Measurements from ENCODE around the gene SRC. TPM values are rescaled to one million over a fixed set of nuclear protein-coding genes. Genes with fewer than 3 reads are reported as not detected.

The SRC gene
- polyA plus RNA-seq, 1 donor, result 16.6 TPM

DNA sequence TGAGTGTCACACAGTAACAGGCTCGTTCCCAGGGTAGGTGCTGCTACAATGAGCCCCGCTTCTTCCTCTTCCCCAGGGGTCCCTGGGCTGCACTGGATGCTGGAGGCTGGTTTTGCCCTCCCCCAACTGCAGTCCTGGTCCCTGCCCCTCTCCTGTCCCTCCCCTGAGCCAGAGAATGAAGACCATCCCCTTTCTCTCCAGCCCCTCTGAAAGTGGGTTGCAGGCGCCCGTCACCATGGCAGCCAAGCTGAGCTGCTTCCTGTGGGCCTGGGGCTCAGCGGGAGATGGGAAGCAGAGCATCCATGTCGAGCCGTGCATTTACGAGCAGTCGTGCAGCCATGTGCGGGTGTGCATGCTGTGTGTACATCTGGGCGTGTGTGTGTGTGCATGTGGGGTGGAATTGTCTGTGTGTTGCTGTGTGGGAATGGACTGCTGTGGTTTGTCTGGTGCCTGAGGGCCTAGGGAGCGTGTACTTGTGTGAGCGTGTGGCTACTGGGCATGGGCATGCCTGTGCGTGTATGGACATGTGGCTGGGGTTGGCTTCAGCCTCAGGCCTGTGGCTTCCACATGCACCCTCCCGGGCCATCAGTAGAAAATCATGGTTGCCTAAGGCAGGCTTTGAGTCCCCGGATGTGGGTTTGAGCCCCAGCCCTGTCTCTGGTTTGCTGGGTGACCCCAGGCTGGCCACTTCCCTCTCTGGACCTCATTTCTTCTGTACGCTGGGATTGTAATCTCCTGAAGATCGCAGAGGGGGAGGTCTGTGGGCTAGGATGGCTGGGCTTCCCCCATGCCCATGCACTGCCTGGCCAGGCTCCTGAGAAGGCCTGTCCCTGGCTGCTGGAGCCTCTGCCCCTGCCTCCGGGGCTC lies 48.8 kb downstream of the SRC start:
- DNase-seq (ENCODE audit: low read depth), result no peak

DNA sequence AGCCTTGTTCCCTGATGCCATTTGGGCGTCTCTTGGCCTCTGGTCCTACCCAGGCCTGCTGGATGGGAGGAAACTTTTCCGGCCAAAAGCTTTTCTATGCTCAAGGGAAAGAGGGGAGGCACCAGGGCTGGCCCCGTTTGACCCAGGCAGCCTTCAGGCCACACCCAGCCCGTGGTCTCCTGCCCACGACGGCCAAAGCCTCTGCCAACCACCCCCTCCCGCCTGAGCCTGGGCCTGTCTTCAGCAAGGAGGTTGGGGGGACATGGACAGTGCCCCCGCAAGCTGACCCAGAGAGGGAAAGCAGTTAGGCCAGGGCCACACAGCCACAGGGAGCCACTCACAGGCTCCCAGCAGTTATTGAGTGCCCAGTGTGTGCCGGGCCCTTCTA lies 49.5 kb downstream of the SRC start:
- DNase-seq (ENCODE audit: low read depth), result no peak

DNA sequence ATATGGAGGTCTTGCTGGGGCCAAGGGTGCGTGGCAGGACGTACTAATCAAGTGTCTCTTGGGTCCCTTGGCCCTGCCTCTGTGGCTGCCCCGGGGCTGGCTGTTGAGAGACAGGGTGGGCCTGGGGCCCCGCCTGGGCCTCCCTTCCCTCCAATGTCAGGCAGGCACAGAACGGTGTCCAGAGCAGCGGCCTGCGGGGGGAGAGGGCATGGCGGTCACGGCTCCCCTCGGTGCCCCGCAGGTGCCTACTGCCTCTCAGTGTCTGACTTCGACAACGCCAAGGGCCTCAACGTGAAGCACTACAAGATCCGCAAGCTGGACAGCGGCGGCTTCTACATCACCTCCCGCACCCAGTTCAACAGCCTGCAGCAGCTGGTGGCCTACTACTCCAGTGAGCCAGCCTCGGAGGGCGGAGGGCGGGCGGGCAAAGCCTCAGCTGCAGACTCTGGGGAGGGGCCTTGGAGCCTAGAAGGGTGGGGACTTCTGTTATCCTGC lies 50.0 kb downstream of the SRC start:
- no peak for DNase-seq (ENCODE audit: low read depth)

DNA sequence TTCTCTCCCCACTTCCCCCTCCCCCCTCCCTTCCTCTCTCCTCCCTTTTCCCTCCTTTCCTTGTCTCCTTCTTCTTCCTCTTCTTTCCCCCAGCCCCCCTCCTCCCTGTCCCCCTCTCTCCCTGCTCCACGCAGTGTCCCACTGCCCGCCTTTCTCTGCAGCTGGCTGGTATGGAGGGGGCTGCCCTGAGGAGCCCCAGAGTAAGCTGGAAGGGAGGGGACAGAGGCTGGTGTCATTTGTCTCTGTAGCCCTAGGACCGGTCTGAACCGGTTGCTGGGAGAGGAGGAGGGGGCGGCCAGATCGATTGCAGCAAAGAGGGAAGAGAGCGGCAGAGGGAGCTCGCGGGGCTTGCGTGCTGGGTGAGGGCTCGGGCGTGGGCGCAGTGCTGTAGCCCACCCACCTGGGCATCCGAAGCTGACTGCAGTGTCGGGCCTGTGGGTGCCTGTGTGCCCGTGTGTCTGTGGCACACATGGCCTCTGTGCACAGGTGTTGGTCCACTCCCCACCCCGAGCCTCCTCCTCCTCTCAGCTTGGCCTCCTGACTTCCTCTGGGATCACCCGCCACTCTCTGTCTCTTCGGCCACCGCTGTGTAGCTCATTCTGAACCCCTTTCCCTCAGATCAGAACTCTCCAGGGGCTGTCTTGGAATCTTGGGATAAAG lies 50.6 kb downstream of the SRC start:
- DNase-seq (ENCODE audit: low read depth), result no peak

DNA sequence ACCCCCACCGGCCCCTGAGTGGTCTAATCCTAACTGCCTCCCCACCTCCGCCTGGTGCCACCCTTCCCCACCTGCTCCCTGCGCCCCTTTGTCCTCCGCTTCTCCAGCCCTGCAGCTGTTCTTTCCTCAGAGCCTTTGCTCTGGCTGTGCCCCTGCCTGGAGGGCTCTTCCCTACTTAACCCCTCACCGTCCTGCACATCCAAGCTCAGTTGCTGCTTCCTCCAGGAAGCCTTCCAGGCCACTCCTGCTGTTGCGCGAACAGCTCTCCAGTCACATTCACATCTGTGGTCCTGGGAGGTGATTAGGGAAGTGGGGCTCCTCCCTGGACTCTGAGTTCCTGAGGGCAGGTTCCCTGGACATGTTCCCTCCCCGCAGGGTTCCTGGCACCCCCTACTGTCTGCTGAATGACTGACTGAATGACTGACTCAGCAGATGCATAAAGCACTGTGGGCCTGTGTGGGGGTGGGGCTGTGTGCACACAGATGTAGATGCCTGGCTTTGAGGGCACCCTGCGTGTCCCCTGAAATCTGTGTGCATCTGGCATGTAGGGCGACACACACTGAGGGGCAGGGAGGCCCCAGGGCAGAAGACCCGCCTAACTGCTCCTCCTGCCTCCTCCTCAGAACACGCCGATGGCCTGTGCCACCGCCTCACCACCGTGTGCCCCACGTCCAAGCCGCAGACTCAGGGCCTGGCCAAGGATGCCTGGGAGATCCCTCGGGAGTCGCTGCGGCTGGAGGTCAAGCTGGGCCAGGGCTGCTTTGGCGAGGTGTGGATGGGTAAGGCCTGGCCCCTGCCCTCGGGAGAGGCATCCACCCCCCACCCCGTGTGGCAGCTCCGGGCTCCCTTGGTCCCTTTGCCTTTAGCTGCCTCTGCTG lies 51.4 kb downstream of the SRC start:
- no peak for DNase-seq (ENCODE audit: low read depth)

DNA sequence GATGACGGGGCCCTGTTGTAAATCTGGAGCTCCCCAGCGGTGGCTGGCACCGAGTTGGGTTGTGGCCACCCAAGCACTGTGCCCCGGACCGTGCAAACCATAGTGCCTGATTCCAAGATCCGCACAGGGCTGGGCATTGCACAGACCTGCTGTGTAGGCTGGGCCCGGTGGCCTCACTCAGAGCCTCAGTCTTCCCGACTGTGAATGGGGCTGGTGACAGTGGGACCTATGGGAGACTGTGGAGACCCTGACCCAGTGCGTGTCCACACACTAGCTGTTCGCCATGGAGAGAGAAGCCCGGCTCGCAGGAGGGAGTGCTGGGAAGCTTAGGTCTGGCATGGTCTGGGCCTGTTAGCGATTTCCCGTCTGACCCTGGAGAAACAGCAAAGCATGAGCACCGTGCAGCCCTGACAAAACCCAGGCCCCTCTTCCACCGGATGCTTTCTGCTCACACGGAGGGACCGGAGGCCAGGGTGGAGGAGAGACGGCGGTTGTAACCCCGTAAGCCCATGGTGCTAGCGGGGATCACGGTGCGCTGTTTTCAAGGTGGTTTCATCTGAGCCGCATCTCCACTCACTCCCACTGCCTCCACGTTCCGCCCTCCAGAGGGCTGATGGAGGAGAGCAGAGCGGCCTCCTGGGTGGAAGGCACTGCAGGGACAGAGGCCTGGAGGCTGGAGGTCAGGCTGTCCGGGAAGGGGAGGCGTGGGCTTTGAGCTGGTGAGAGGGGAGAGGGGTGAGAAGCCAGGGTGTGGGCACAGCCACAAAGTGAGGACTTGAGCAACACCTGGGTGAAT lies 52.2 kb downstream of the SRC start:
- DNase-seq (ENCODE audit: low read depth), result no peak

DNA sequence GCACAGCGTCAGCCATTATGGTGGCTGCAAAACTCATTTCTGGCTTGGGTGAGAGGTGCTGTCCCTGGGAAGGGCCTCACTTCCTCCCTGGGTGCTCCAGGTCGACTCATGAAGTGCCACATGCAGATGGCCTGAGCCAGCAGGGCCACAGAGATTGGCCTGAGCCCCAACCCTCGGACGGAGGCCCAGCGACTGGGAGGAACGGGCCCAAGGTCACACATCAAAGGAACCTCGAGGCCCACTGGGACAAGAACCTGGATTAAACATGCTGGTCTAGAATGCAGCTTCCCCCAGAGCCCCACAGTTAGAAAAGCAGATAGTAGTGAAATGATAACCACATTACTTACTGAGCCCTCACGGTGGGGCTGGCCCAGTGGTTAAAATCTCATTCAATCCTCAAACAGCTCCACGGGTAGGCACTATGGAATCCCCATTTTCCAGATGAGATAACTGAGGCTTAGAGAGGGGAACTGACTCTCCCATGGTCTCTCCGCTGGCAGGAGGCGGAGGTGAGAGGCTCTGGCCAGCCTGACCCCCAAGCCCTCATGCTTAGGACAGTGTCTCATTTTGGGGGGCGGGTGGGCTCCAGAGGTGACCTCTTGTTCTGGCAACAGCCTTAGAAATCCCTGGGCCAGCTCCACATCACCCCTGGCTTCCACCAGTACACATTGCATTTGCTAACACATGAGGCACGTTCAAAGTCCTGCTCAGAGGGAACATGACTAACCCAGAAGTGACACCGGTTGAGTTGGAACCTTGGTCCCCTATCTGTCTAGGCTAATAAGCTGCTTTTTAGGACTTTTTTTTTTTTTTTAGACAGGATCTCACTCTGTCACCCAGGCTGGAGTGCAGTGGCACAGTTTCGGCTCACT lies 53.0 kb downstream of the SRC start:
- no peak for DNase-seq (ENCODE audit: low read depth)

DNA sequence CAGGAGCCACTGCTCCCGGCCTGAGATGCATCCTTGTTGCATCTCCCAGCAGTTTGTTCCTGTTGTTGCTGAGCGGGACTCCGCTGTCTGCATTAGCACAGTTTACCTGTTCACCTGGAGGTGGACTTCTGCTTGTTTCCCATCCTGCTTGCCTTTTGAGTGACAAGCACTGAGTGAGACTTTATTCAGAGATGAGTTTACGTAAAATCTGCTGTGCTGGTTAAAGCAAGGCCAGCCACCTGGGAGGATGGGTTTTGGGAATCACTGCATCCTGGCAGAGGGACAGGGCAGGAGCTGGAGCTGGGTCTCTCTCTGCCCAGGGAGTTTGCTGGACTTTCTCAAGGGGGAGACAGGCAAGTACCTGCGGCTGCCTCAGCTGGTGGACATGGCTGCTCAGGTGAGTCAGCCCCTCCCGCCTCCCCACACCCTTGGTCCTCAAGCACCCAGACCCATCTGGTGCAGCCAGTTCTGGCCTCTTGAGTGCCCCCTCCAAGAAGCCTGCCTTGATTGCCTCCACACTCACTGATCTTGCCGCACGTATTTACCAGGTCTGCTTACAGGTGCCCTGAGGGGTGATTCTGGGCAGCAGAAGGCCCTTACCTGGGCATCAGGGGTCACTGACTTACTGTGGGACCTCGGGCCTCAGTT lies 55.5 kb downstream of the SRC start:
- no peak for DNase-seq (ENCODE audit: low read depth)

DNA sequence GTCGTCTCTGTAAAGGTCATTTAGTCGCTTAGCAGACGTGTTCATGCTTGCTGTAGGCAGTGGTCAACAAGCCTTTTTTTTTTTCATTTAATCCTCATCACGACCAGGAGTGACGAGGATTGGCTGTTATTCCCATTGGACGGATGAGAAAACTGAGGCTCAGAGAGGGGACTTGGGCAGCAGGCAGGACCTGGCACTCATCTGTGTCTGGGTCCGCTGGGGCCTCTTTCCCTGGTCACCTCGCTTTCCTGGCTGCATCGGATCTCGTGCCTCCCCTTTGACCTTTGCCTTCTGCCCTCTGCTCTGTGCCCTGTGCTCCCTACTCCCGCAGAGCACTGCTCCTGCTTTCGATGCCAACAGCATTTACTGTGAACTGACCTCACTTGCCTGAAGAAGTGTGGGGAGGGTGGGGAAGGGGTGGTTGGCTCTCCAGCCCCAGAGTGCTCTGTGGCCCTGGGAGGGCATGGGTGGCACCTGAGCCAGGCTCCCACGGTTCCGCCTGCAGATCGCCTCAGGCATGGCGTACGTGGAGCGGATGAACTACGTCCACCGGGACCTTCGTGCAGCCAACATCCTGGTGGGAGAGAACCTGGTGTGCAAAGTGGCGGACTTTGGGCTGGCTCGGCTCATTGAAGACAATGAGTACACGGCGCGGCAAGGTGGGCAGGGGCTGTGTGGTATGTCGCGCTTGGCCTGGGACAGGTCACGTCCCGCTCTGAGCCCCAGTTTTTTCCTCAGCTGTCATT lies 56.2 kb downstream of the SRC start:
- no peak for DNase-seq (ENCODE audit: low read depth)

DNA sequence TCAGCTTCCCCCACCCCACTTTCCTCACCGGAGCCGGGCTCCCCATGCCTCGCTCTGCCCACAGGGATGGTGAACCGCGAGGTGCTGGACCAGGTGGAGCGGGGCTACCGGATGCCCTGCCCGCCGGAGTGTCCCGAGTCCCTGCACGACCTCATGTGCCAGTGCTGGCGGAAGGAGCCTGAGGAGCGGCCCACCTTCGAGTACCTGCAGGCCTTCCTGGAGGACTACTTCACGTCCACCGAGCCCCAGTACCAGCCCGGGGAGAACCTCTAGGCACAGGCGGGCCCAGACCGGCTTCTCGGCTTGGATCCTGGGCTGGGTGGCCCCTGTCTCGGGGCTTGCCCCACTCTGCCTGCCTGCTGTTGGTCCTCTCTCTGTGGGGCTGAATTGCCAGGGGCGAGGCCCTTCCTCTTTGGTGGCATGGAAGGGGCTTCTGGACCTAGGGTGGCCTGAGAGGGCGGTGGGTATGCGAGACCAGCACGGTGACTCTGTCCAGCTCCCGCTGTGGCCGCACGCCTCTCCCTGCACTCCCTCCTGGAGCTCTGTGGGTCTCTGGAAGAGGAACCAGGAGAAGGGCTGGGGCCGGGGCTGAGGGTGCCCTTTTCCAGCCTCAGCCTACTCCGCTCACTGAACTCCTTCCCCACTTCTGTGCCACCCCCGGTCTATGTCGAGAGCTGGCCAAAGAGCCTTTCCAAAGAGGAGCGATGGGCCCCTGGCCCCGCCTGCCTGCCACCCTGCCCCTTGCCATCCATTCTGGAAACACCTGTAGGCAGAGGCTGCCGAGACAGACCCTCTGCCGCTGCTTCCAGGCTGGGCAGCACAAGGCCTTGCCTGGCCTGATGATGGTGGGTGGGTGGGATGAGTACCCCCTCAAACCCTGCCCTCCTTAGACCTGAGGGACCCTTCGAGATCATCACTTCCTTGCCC lies 57.4 kb downstream of the SRC start:
- no peak for DNase-seq (ENCODE audit: low read depth)

DNA sequence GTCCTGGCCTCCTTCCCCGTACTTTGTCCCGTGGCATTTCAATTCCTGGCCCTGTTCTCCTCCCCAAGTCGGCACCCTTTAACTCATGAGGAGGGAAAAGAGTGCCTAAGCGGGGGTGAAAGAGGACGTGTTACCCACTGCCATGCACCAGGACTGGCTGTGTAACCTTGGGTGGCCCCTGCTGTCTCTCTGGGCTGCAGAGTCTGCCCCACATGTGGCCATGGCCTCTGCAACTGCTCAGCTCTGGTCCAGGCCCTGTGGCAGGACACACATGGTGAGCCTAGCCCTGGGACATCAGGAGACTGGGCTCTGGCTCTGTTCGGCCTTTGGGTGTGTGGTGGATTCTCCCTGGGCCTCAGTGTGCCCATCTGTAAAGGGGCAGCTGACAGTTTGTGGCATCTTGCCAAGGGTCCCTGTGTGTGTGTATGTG lies 58.5 kb downstream of the SRC start:
- no peak for DNase-seq (ENCODE audit: low read depth)

DNA sequence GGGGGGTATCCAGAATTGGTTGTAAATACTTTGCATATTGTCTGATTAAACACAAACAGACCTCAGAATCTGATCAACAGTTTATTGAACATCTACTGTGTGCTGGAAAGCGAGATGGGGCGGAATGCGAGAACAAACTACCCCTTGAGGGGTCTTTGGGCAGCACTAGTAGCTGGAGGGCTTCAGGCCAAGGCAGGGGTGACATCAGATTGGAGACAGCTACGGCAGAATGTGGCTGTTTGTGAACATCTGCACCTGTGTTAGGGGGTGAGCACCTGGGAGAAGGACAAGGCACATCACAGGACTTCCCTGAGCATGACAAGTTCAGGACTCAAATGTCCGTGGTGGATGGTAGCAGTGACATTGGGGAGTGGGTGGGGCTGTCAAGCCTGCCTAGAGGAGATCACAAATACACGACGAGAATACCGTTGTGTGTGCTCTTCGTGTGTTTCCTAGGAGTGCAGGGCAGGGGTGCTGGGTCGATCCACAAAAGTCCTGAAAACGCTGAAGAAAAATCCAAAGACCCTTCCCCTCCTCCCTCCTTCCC lies 59.5 kb downstream of the SRC start:
- no peak for DNase-seq (ENCODE audit: low read depth)

DNA sequence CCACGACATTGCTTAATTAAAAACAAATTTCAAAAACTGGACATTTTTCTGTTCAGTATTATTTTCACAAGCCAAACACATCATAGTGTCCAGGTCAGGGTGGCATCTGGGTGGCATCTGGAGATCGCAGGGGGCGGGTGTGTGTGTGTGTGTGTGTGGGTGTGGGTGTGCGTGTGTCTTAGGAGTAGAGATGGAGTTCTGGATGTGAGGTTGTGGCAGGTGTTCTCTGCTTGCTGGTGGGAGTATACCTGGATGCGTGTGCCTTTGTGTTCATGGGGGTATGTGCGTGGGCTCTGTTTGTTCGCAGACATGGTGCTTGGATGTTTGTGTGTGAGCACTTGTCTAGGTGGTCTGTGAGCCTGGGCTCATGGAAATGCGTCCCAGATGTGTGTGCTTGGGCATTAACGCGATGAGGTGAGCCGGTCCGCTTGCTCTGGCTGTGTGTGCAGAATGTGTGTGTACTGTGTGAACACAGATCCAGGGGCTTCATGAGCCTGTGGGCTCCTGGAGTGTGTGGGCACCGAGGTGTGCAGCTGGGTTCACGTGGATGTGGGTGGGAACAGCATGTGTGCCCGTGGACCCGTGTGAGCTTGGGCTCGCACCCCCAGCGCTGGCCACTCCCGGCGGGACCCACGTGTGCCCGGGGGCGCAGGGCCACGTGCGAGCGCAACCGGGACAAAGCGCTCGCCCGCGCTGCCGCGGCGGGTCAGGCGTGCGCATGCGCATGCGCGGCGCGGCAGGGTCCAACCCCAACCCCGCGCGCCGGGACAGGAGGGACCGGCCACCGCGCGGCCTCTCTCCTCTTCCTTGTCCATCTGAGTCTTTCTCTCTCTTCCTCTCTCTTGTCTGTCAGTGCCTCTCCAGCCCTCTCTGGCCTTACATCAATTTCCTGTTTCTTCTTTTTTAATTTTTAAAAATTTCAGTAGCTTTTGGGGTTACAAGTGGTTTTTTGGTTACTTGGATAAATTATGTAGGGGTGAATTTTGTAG lies 60.4 kb downstream of the SRC start:
- DNase-seq (ENCODE audit: low read depth), result no peak

DNA sequence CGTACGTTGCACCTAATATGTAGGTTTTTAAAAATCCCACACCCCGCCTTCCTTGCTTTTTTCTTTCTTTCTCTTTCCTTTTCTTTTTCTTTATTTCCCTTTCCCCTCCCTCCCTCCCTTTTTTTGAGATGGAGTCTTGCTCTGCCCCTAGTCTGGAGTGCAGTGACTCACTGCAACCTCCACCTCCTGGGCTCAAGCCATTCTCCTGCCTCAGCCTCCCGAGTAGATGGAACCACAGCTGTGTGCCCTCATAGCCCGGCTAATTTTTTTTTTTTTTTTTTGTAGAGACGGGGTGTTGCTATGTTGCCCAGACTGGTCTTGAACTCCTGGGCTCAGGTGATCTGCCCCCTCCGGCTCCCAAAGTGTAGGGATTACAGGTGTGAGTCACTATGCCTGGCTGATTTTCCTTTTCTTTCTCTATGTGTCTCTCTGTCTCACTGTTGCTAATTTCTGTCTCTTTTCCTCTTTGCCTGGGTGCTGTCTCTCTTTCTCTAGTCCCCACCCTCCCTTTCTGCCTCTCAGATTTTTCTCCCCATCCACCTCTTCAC lies 61.2 kb downstream of the SRC start:
- no peak for DNase-seq (ENCODE audit: low read depth)

DNA sequence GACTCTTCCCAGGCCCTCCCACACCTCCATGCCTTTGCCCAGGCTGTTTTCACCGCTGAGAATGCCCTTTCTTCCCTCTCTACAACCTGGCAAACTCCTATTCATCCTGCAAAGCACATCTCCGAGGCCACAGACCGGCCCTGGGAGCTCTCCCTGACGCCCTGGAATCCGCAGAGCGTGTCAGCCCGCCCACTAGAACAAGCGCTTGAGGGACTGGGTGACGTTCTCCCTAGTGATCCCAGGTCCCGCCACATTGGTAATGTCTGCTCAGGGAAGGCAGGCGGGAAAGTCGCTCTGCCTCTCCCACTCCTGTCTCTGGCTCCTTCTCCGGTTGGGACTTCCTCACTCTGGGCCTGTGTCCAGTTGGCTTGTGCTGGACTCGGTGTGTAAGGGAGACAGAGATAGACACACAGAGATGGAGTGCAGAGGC lies 61.6 kb downstream of the SRC start:
- peak; percentile 51 for DNase-seq (ENCODE audit: low read depth)
